ENCODE results near the gene CEP170. TPM values are rescaled to one million over a fixed set of nuclear protein-coding genes. Genes with fewer than 3 reads are reported as not detected.

CEP170 gene
- polyA plus RNA-seq, 1 donor (not counting 4 experiments of a cell fraction or from before 2014, with no cell fraction given) = 40.5 TPM

DNA sequence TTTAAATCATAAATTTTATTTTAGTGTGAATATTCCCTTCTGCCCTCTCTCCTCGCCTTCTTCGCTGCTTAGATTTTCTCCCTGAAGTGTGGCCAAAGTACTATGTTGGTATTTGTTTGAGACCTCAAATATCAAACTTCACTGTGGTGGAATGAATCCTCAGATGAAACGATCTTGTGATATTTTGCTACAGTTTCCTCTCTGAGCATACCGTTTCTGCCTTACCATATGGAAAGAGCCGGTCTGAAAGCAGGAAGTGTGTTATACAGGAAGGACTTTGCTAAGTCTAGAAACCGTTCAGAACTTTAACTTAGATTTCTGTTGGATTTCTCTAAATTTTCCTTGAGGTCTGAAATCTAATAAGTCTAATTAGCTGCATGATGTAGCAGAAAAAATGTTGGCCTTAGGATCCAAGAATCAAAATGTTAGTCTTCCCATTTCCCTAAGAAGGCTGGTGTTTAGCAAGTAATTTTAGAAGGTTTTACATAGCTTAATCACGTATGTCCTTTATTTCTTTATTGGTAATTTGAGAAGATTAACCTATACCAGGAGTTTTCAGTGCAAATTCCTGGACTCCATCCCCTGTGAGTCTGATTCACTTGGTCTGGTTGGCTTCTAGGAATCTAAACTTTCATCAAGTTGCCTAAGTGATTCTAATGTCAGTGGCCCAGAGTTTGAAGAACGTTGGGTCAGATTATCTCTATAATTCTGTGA, 31.5 kb upstream of the CEP170 start:
- Histone ChIP-seq H4K20me1 (ENCODE audit: control insufficient read depth, extremely low read depth, insufficient read depth, low read length) (no peaks in the 10 kb centered on the region), H3K9ac (ENCODE audit: control insufficient read depth, extremely low read depth, insufficient read depth, low read length) (no peak overlapping the region), H3K79me2 (ENCODE audit: control insufficient read depth, insufficient read depth, low read length) (peaks cover 6% of the 10 kb centered on the region), H3K36me3 (ENCODE audit: control insufficient read depth in 2 of 2, extremely low read depth in 1 of 2, insufficient read depth in 2 of 2, low read length in 2 of 2) (peaks cover 0 to 3% of the 10 kb centered on the region in 2 experiments), H3K9me3 (ENCODE audit: control insufficient read depth, low read depth, low read length) (no peaks in the 10 kb centered on the region), H3K27me3 (ENCODE audit: control insufficient read depth, extremely low read depth, insufficient read depth, low read length) (no peaks in the 10 kb centered on the region), H3K4me1 (ENCODE audit: control insufficient read depth, extremely low read depth, insufficient read depth, low read length) (peaks cover 20% of the 10 kb centered on the region), H3K4me3 (ENCODE audit: control insufficient read depth in 2 of 3, extremely low read depth in 1 of 3, insufficient read depth in 2 of 3, low read depth in 1 of 3, low read length in 3 of 3) (no peak overlapping the region), H3K4me2 (ENCODE audit: control insufficient read depth, extremely low read depth, insufficient read depth, low read depth, low read length) (no peak overlapping the region), H2AFZ (ENCODE audit: control insufficient read depth, low read length) (no peak overlapping the region), H3K9me1 (ENCODE audit: control insufficient read depth, extremely low read depth, insufficient read depth, low read length) (no peaks in the 10 kb centered on the region), H3K27ac (ENCODE audit: control insufficient read depth, insufficient read depth, low read length) (peak overlapping the region; percentile 84)
- dilution Hi-C loops (cut with MboI; ENCODE audit: extremely low pct_ligation_motif_present, low sequenced_read_pairs) = no loop called here
- DNase-seq (ENCODE audit: low read depth, low spot score) (no peak), FAIRE-seq (peak; percentile 60)
- TF ChIP-seq CTCF (optimal IDR thresholded peaks at IDR 0.05 in 1 of 3, IDR thresholded peaks at IDR 0.05 in 1 of 3, conservative IDR thresholded peaks at IDR 0.05 in 1 of 3; ENCODE audit: extremely low read depth in 1 of 3, insufficient read depth in 2 of 3, low read length in 3 of 3) = no peak

DNA sequence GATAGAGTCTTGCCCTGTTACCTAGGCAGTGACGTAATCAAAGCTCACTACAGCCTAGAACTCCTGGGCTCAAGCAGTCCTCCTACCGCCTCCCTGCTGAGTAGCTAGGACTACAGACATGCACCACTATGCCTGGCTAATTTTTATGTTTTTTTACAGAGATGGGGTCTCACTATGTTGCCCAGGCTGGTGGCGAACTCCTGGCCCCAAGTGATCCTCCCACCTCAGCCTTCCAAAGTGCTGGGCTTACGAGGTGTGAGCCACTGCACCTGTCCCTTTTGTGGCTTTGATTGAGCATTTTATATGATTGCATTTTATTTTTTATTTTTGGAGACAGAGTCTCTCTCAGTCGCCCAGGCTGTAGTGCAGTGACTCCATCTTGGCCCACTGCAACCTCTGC, 26.6 kb upstream of the CEP170 start:
- Histone ChIP-seq H3K9me1 (ENCODE audit: control insufficient read depth, extremely low read depth, insufficient read depth, low read length) (no peaks in the 10 kb centered on the region), H3K9me3 (ENCODE audit: control insufficient read depth, low read depth, low read length) (no peaks in the 10 kb centered on the region), H4K20me1 (ENCODE audit: control insufficient read depth, extremely low read depth, insufficient read depth, low read length) (no peaks in the 10 kb centered on the region), H3K27ac (ENCODE audit: control insufficient read depth, insufficient read depth, low read length) (no peak overlapping the region), H3K79me2 (ENCODE audit: control insufficient read depth, insufficient read depth, low read length) (peaks cover 8% of the 10 kb centered on the region), H3K36me3 (ENCODE audit: control insufficient read depth in 2 of 2, extremely low read depth in 1 of 2, insufficient read depth in 2 of 2, low read length in 2 of 2) (no peaks in the 10 kb centered on the region), H3K9ac (ENCODE audit: control insufficient read depth, extremely low read depth, insufficient read depth, low read length) (no peak overlapping the region), H3K4me2 (ENCODE audit: control insufficient read depth, extremely low read depth, insufficient read depth, low read depth, low read length) (no peak overlapping the region), H3K4me3 (ENCODE audit: control insufficient read depth in 2 of 3, extremely low read depth in 1 of 3, insufficient read depth in 2 of 3, low read depth in 1 of 3, low read length in 3 of 3) (no peak overlapping the region), H3K27me3 (ENCODE audit: control insufficient read depth, extremely low read depth, insufficient read depth, low read length) (no peaks in the 10 kb centered on the region), H2AFZ (ENCODE audit: control insufficient read depth, low read length) (no peak overlapping the region), H3K4me1 (ENCODE audit: control insufficient read depth, extremely low read depth, insufficient read depth, low read length) (peaks cover 3% of the 10 kb centered on the region)
- DNase-seq (ENCODE audit: low read depth, low spot score) (no peak), FAIRE-seq (no peak)
- dilution Hi-C loops (cut with MboI; ENCODE audit: extremely low pct_ligation_motif_present, low sequenced_read_pairs) = no loop called here
- TF ChIP-seq CTCF (optimal IDR thresholded peaks at IDR 0.05 in 1 of 3, IDR thresholded peaks at IDR 0.05 in 1 of 3, conservative IDR thresholded peaks at IDR 0.05 in 1 of 3; ENCODE audit: extremely low read depth in 1 of 3, insufficient read depth in 2 of 3, low read length in 3 of 3) = no peak
- TF ChIP-seq EZH2 (IDR thresholded peaks at IDR 0.05; ENCODE audit: low read length) = no peak

All from keratinocyte (primary cell).